Activated naive CD4-positive, alpha-beta T cell treated with anti-CD3 and anti-CD28 coated beads, Interleukin-2, amount 50 U/mL, for 24 hours (primary cell): ENCODE measurements around the gene NUP160.
"Not testable (repeated sequence)": the region's sequence is repeated elsewhere in the genome, so short reads cannot be mapped to it uniquely, and the experiment has no call there.

Experiments used
- H3K27ac Mint-ChIP-seq: one replicate; pipeline ENCODE4 v1.8.0; 2021; ENCODE audit warnings: mild to moderate bottlenecking, mixed read lengths
- H3K27me3 Mint-ChIP-seq: one replicate; pipeline ENCODE4 v1.8.0; 2021; ENCODE audit warnings: mixed read lengths
- H3K36me3 Mint-ChIP-seq: one replicate; pipeline ENCODE4 v1.8.0; 2021; ENCODE audit warnings: mixed read lengths
- H3K4me1 Mint-ChIP-seq: one replicate; pipeline ENCODE4 v1.8.0; 2021; ENCODE audit warnings: mixed read lengths
- H3K4me3 Mint-ChIP-seq: one replicate; pipeline ENCODE4 v1.8.0; 2021; ENCODE audit warnings: mild to moderate bottlenecking, mixed read lengths
- H3K9me3 Mint-ChIP-seq: one replicate; pipeline ENCODE4 v1.8.0; 2021; ENCODE audit warnings: mixed read lengths

The NUP160 gene

GRCh38 chr11:47843361-47844055 lies 4.6 kb downstream of the NUP160 start:
- Mint-ChIP-seq H3K4me1 (peaks cover 24% of the 10 kb centered on the region), H3K4me3 (no peak overlapping the region), H3K27ac (no peak overlapping the region), H3K9me3 (no peaks in the 10 kb centered on the region), H3K36me3 (peaks cover 7% of the 10 kb centered on the region), H3K27me3 (no peaks in the 10 kb centered on the region)

GRCh38 chr11:47842749-47843148 lies 5.4 kb downstream of the NUP160 start:
- Mint-ChIP-seq H3K36me3 (peaks cover 11% of the 10 kb centered on the region), H3K27ac (no peak overlapping the region), H3K27me3 (no peaks in the 10 kb centered on the region), H3K4me3 (no peak overlapping the region), H3K9me3 (no peaks in the 10 kb centered on the region), H3K4me1 (peaks cover 25% of the 10 kb centered on the region)

- Mint-ChIP-seq H3K27me3 (no peaks in the 10 kb centered on the region), H3K9me3 (no peaks in the 10 kb centered on the region), H3K36me3 (peaks cover 12% of the 10 kb centered on the region), H3K27ac (peak overlapping the region; percentile 16), H3K4me3 (no peak overlapping the region), H3K4me1 (peaks cover 14% of the 10 kb centered on the region)
These were observed 10.2 kb downstream of the NUP160 start for GRCh38 chr11:47837929-47838328.

GRCh38 chr11:47837292-47837691 lies 10.9 kb downstream of the NUP160 start:
- no peaks in the 10 kb centered on the region for H3K27me3 Mint-ChIP-seq
- H3K4me1 Mint-ChIP-seq: peaks cover 20% of the 10 kb centered on the region
- H3K9me3 Mint-ChIP-seq: no peaks in the 10 kb centered on the region
- peaks cover 16% of the 10 kb centered on the region for H3K36me3 Mint-ChIP-seq
- H3K4me3 Mint-ChIP-seq: no peak overlapping the region
- H3K27ac Mint-ChIP-seq: no peak overlapping the region

- H3K4me1 Mint-ChIP-seq: peaks cover 53% of the 10 kb centered on the region
- peaks cover 21% of the 10 kb centered on the region for H3K36me3 Mint-ChIP-seq
- not testable (repeated sequence) for H3K9me3 Mint-ChIP-seq, H3K27ac Mint-ChIP-seq, H3K27me3 Mint-ChIP-seq, H3K4me3 Mint-ChIP-seq
These were observed 18.1 kb downstream of the NUP160 start for GRCh38 chr11:47830013-47830412.

- peaks cover 45% of the 10 kb centered on the region for H3K4me1 Mint-ChIP-seq
- H3K27me3 Mint-ChIP-seq: no peaks in the 10 kb centered on the region
- H3K36me3 Mint-ChIP-seq: peaks cover 19% of the 10 kb centered on the region
- no peak overlapping the region for H3K27ac Mint-ChIP-seq
- no peak overlapping the region for H3K4me3 Mint-ChIP-seq
- H3K9me3 Mint-ChIP-seq: peaks cover 1% of the 10 kb centered on the region
These were observed 19.9 kb downstream of the NUP160 start for GRCh38 chr11:47828284-47828683.

GRCh38 chr11:47822664-47823063 lies 25.5 kb downstream of the NUP160 start:
- H3K36me3 Mint-ChIP-seq: peaks cover 19% of the 10 kb centered on the region
- H3K27ac Mint-ChIP-seq, H3K4me1 Mint-ChIP-seq, H3K9me3 Mint-ChIP-seq, H3K27me3 Mint-ChIP-seq, H3K4me3 Mint-ChIP-seq: not testable (repeated sequence)

GRCh38 chr11:47819743-47820142 lies 28.4 kb downstream of the NUP160 start:
- peaks cover 6% of the 10 kb centered on the region for H3K9me3 Mint-ChIP-seq
- H3K27me3 Mint-ChIP-seq: no peaks in the 10 kb centered on the region
- H3K27ac Mint-ChIP-seq: no peak overlapping the region
- peaks cover 15% of the 10 kb centered on the region for H3K36me3 Mint-ChIP-seq
- no peaks in the 10 kb centered on the region for H3K4me1 Mint-ChIP-seq
- H3K4me3 Mint-ChIP-seq: no peak overlapping the region

GRCh38 chr11:47800759-47801158 lies 47.4 kb downstream of the NUP160 start:
- peaks cover 14% of the 10 kb centered on the region for H3K36me3 Mint-ChIP-seq
- peaks cover 10% of the 10 kb centered on the region for H3K4me1 Mint-ChIP-seq
- H3K27ac Mint-ChIP-seq: peak overlapping the region; percentile 32
- H3K9me3 Mint-ChIP-seq: no peaks in the 10 kb centered on the region
- no peaks in the 10 kb centered on the region for H3K27me3 Mint-ChIP-seq
- no peak overlapping the region for H3K4me3 Mint-ChIP-seq

- H3K4me1 Mint-ChIP-seq: peaks cover 10% of the 10 kb centered on the region
- H3K4me3 Mint-ChIP-seq: peak overlapping the region; percentile 46
- H3K27me3 Mint-ChIP-seq: no peaks in the 10 kb centered on the region
- H3K36me3 Mint-ChIP-seq: peaks cover 15% of the 10 kb centered on the region
- peak overlapping the region; percentile 92 for H3K27ac Mint-ChIP-seq
- H3K9me3 Mint-ChIP-seq: no peaks in the 10 kb centered on the region
These were observed 50.5 kb downstream of the NUP160 start for GRCh38 chr11:47797633-47798032.

GRCh38 chr11:47791774-47792430 lies 56.2 kb downstream of the NUP160 start:
- H3K9me3 Mint-ChIP-seq: no peaks in the 10 kb centered on the region
- no peak overlapping the region for H3K4me3 Mint-ChIP-seq
- H3K27ac Mint-ChIP-seq: no peak overlapping the region
- H3K36me3 Mint-ChIP-seq: peaks cover 13% of the 10 kb centered on the region
- no peaks in the 10 kb centered on the region for H3K27me3 Mint-ChIP-seq
- H3K4me1 Mint-ChIP-seq: no peaks in the 10 kb centered on the region

GRCh38 chr11:47790017-47790416 lies 58.1 kb downstream of the NUP160 start:
- not testable (repeated sequence) for H3K4me1 Mint-ChIP-seq, H3K27me3 Mint-ChIP-seq, H3K9me3 Mint-ChIP-seq, H3K4me3 Mint-ChIP-seq, H3K27ac Mint-ChIP-seq
- H3K36me3 Mint-ChIP-seq: peaks cover 14% of the 10 kb centered on the region

GRCh38 chr11:47788181-47788580 lies 60.0 kb downstream of the NUP160 start:
- H3K4me1 Mint-ChIP-seq: no peaks in the 10 kb centered on the region
- no peak overlapping the region for H3K27ac Mint-ChIP-seq
- no peaks in the 10 kb centered on the region for H3K27me3 Mint-ChIP-seq

GRCh38 chr11:47786373-47786772 lies 61.8 kb downstream of the NUP160 start:
- no peak overlapping the region for H3K4me3 Mint-ChIP-seq
- H3K27me3 Mint-ChIP-seq: no peaks in the 10 kb centered on the region
- H3K4me1 Mint-ChIP-seq: no peaks in the 10 kb centered on the region
- H3K27ac Mint-ChIP-seq: peak overlapping the region; percentile 20
- H3K9me3 Mint-ChIP-seq: no peaks in the 10 kb centered on the region
- peaks cover 10% of the 10 kb centered on the region for H3K36me3 Mint-ChIP-seq

More at GRCh38 chr11:47788181-47788580, 60.0 kb downstream of the NUP160 start:
- peaks cover 13% of the 10 kb centered on the region for H3K36me3 Mint-ChIP-seq
- no peak overlapping the region for H3K4me3 Mint-ChIP-seq
- H3K9me3 Mint-ChIP-seq: no peaks in the 10 kb centered on the region

- H3K36me3 Mint-ChIP-seq: peaks cover 7% of the 10 kb centered on the region
These were observed 63.3 kb downstream of the NUP160 start for GRCh38 chr11:47784785-47785381.

GRCh38 chr11:47783087-47783610 lies 65.0 kb downstream of the NUP160 start:
- Mint-ChIP-seq H3K9me3 (no peaks in the 10 kb centered on the region), H3K4me1 (no peaks in the 10 kb centered on the region), H3K36me3 (peaks cover 7% of the 10 kb centered on the region), H3K27me3 (no peaks in the 10 kb centered on the region), H3K4me3 (no peak overlapping the region), H3K27ac (no peak overlapping the region)

More at GRCh38 chr11:47784785-47785381, 63.3 kb downstream of the NUP160 start:
- Mint-ChIP-seq H3K4me1 (no peaks in the 10 kb centered on the region), H3K9me3 (no peaks in the 10 kb centered on the region), H3K27ac (peak overlapping the region; percentile 8), H3K27me3 (no peaks in the 10 kb centered on the region), H3K4me3 (no peak overlapping the region)
